Activated CD8-positive, alpha-beta T cell treated with anti-CD3 and anti-CD28 coated beads for 36 hours (primary cell): ENCODE measurements around the gene BCL11B. TPM values are rescaled to one million over a fixed set of nuclear protein-coding genes. Genes with fewer than 3 reads are reported as not detected.

ENCODE experiments used
- ATAC-seq: fragments of 200-7000 bp; cut with Tn5 transposase; one replicate; pipeline ENCODE4 v1.10.0; 2021; ENCODE audit warnings: mild to moderate bottlenecking, moderate library complexity
- CTCF ChIA-PET: fragments of 350-600 bp; sonication (Branson Sonifier 250); formaldehyde crosslinking; loops from one replicate; lab custom pipeline; 2021; ENCODE audit warnings: antibody characterized with exemption; lab: Charles Lee
- POLR2A ChIA-PET: fragments of 350-600 bp; sonication (Branson Sonifier 250); formaldehyde crosslinking; loops from one replicate; lab custom pipeline; 2021; ENCODE audit warnings: antibody characterized with exemption; lab: Charles Lee
- DNase-seq: peaks from one replicate; pipeline ENCODE4 v3.0.0-alpha.2; 2020
- H3K27ac Mint-ChIP-seq: one replicate; pipeline ENCODE4 v1.8.0; 2021; ENCODE audit warnings: mild to moderate bottlenecking, mixed read lengths
- H3K27me3 Mint-ChIP-seq: one replicate; pipeline ENCODE4 v1.8.0; 2021; ENCODE audit warnings: mixed read lengths
- H3K36me3 Mint-ChIP-seq: one replicate; pipeline ENCODE4 v1.8.0; 2021; ENCODE audit warnings: low read depth, mixed read lengths
- H3K4me1 Mint-ChIP-seq: one replicate; pipeline ENCODE4 v1.8.0; 2021; ENCODE audit warnings: low read depth, mixed read lengths
- H3K4me3 Mint-ChIP-seq: one replicate; pipeline ENCODE4 v1.8.0; 2021; ENCODE audit warnings: mild to moderate bottlenecking, moderate library complexity, mixed read lengths
- H3K9me3 Mint-ChIP-seq: one replicate; pipeline ENCODE4 v1.8.0; 2021; ENCODE audit warnings: mixed read lengths
- intact Hi-C: fragments of 100-400 bp; cut with micrococcal nuclease; formaldehyde crosslinking; loops from one replicate; pipeline ENCODE4 v1.10.0; 2022
- total RNA-seq, 2 experiments: library from RNA; stranded (reverse); gene quantifications; one replicate each; pipeline ENCODE4 v1.2.3, GENCODE V29; 2021
- TF ChIP-seq, protein P1 (sequence below): fragments of 200-600 bp; IDR thresholded peaks from one replicate; pipeline ENCODE4 v1.8.0; 2022; ENCODE audit warnings: antibody characterized with exemption, mild to moderate bottlenecking

Gene BCL11B
- total RNA-seq, 2 experiments from 2014 or later = 48.5 to 53.0 TPM

DNA sequence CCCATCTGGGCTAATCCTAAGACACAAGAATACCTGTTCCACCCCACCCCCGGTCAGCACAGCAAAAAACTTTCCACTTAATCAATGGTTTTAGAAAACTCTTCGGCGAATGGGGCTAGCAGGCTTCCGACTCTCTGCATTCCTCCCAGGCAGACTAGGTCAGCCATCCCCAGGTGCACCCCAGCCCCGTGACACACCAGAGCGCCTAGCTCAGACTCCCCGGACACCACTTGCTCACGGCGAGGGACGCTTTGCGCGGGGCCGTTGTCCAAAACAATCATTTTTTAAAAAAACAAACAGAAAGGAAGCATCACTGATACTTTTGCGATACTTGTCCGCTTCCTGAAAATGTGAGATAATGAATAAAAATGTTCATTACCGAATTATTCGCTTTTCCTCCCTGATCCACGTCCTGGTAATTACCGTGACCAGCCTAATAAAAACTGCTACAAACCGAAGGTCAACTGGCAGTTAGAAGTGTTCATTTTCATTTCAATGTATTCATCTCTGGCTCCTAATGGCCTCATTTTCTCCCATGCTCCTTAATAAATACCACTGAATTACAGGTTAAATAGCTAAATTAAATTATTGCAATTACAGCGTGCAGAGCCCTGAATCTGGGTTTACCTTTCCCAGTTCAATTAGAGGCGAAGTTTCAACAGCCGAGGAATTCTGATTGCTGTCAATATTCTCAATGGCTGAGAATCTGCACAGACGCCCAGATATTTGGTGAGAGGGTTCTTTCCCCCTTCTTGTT lies 73.1 kb downstream of the BCL11B start:
- Mint-ChIP-seq H3K4me1 (peaks cover 99% of the 10 kb centered on the region), H3K4me3 (peak overlapping the region; percentile 29), H3K27ac (peak overlapping the region; percentile 98), H3K27me3 (no peaks in the 10 kb centered on the region), H3K9me3 (no peaks in the 10 kb centered on the region), H3K36me3 (peaks cover 50% of the 10 kb centered on the region)
- DNase-seq (no peak), ATAC-seq (no peak)
- ChIA-PET CTCF (interaction anchor here (1.1 to 2.2 kb wide), 4 partner anchors 9 to 68 kb away, joined by 3 to 7 read pairs (median 4); no protein-coding TSS in a partner anchor), POLR2A (interaction anchor here (1.0 to 1.5 kb wide), 2 partner anchors 14 to 31 kb away, joined by 3 read pairs; no protein-coding TSS in a partner anchor)
- TF ChIP-seq, protein P1, sequence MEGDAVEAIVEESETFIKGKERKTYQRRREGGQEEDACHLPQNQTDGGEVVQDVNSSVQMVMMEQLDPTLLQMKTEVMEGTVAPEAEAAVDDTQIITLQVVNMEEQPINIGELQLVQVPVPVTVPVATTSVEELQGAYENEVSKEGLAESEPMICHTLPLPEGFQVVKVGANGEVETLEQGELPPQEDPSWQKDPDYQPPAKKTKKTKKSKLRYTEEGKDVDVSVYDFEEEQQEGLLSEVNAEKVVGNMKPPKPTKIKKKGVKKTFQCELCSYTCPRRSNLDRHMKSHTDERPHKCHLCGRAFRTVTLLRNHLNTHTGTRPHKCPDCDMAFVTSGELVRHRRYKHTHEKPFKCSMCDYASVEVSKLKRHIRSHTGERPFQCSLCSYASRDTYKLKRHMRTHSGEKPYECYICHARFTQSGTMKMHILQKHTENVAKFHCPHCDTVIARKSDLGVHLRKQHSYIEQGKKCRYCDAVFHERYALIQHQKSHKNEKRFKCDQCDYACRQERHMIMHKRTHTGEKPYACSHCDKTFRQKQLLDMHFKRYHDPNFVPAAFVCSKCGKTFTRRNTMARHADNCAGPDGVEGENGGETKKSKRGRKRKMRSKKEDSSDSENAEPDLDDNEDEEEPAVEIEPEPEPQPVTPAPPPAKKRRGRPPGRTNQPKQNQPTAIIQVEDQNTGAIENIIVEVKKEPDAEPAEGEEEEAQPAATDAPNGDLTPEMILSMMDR = no peak
- intact Hi-C loops = loop anchor here (10.0 kb wide), 1 partner anchor 1224 kb away; no protein-coding TSS in a partner anchor

DNA sequence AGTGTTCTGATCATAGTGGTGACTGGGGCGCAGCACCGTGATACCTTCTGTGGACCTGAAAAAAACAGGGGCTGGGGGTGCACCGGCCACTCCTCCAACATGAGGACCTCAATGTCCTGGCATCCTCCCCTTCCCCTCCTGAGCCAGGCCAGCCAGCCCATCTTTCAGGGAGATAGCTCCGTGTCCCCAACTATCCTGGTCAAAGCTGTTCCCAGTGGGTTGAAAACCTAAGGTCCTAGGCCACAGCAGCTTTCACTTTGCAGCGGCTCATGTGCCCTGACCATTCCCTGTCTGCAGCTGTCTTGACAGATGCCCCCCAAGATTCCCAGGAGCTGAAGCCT lies 75.7 kb downstream of the BCL11B start:
- Mint-ChIP-seq H3K4me3 (peak overlapping the region; percentile 16), H3K36me3 (peaks cover 44% of the 10 kb centered on the region), H3K27me3 (no peaks in the 10 kb centered on the region), H3K4me1 (peaks cover 92% of the 10 kb centered on the region), H3K27ac (peak overlapping the region; percentile 98), H3K9me3 (no peaks in the 10 kb centered on the region)
- ATAC-seq (no peak), DNase-seq (no peak)
- POLR2A ChIA-PET = interaction anchor here (1.1 to 2.6 kb wide), 7 partner anchors 9 to 76 kb away, joined by 4 to 8 read pairs (median 6); partner anchors contain the start of gene BCL11B
- intact Hi-C loops = loop anchor here (10.0 kb wide), 1 partner anchor 1221 kb away; no protein-coding TSS in a partner anchor
- TF ChIP-seq, protein P1 = no peak
- CTCF ChIA-PET = interaction anchor here (1.7 to 1.8 kb wide), 2 partner anchors 27 to 70 kb away, joined by 3 to 8 read pairs; no protein-coding TSS in a partner anchor

DNA sequence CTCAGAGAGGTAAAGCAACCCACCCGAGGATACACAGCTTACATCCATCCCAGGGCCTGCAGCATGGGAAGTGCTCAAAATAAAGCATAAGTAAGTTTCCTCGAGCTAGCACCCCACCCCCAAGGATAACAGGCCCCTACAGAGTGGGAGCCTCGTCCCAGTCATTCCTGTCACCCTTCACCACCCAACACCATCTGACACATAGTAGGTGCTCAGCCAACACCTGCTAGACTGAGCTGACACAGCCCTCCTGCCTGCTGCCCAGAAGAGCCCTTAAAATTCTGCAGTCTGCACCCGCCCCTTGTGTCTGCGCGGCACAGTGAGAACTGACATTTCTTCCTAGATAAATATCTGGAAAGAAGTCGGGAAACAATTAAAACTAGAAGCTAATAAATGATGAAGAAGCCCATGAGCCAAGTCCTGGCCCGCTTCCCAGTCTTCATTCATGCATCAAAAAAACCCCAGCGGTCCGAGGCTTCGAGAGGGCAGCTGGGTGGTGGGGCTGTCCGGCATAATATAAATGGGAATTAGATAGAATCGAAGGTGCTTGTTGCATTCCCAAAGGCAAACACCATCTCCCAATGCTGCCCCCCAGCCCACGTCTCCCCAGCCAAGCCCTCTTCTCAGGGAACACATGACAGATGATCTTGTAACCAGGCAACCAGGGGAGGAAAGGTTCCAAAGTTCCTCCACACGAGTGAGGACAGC lies 76.2 kb downstream of the BCL11B start:
- TF ChIP-seq, protein P1 = no peak
- ChIA-PET CTCF (interaction anchor here (1.7 to 1.8 kb wide), 2 partner anchors 28 to 71 kb away, joined by 3 to 8 read pairs; no protein-coding TSS in a partner anchor), POLR2A (interaction anchor here (0.7 to 2.6 kb wide), 11 partner anchors 8 to 77 kb away, joined by 4 to 10 read pairs (median 5); partner anchors contain the start of gene BCL11B)
- H3K4me1 Mint-ChIP-seq = peaks cover 92% of the 10 kb centered on the region
- ATAC-seq = no peak
- no peak for DNase-seq
- no peaks in the 10 kb centered on the region for H3K27me3 Mint-ChIP-seq
- peak overlapping the region; percentile 98 for H3K27ac Mint-ChIP-seq
- peaks cover 44% of the 10 kb centered on the region for H3K36me3 Mint-ChIP-seq
- intact Hi-C loops = loop anchor here (10.0 kb wide), 1 partner anchor 1221 kb away; no protein-coding TSS in a partner anchor
- peak overlapping the region; percentile 16 for H3K4me3 Mint-ChIP-seq
- H3K9me3 Mint-ChIP-seq = no peaks in the 10 kb centered on the region

DNA sequence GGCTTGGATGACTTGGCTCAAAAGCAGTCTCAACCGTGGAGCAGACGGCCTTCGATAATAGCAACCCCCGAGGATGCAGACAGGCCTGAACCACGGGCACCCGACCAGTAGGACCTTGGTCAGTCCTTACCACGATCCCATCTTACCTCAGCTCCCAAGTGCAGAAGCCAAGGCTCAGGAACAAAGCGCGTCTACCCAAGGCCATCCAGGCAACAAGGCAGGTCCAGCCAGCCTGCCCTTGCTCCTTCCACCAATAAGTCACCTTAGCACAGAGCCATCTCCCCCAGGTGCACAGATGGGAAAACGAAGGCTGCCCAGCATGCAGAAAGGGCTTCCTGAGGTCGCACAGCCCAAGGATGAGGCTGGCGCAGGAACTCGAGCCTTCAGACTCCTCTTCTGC lies 77.3 kb downstream of the BCL11B start:
- peaks cover 90% of the 10 kb centered on the region for H3K4me1 Mint-ChIP-seq
- DNase-seq = no peak
- H3K27ac Mint-ChIP-seq = peak overlapping the region; percentile 98
- intact Hi-C loops = loop anchor here (5.0 to 10.0 kb wide), 3 partner anchors 38 to 1220 kb away; no protein-coding TSS in a partner anchor
- ChIA-PET CTCF (interaction anchor here (1.3 kb wide), 2 partner anchors 71 to 77 kb away, joined by 4 to 7 read pairs; partner anchors contain the start of gene BCL11B), POLR2A (interaction anchor here (0.9 to 2.6 kb wide), 10 partner anchors 9 to 78 kb away, joined by 3 to 10 read pairs (median 4); partner anchors contain the start of gene BCL11B)
- no peaks in the 10 kb centered on the region for H3K9me3 Mint-ChIP-seq
- no peaks in the 10 kb centered on the region for H3K27me3 Mint-ChIP-seq
- peak overlapping the region; percentile 9 for H3K4me3 Mint-ChIP-seq
- TF ChIP-seq, protein P1 = no peak
- H3K36me3 Mint-ChIP-seq = peaks cover 41% of the 10 kb centered on the region
- ATAC-seq = no peak
